Adrenal gland (tissue), 12 donors: Measurements from ENCODE around the gene SAMD4A. TPM values are rescaled to one million over a fixed set of nuclear protein-coding genes. Genes with fewer than 3 reads are reported as not detected.

Experiments
- DNase-seq, 7 donors: peaks; one replicate each; pipeline ENCODE4 v3.0.0-alpha.2; 2019 to 2020
- H3K27ac ChIP-seq, 5 donors: fragments of 200-600 bp; sonication (generic) in 4 of 5; 1 replicate in 3 of 5; 2 replicates in 2 of 5; pipeline versions ENCODE4 v1.5.1 to v1.8.0; 2016 to 2020; ENCODE audit warnings: mild to moderate bottlenecking in 1 of 5
- H3K27me3 ChIP-seq: fragments of 200-600 bp; 2 replicates; pipeline ENCODE4 v1.8.0; 2021
- H3K36me3 ChIP-seq, 2 donors: fragments of 200-600 bp; replicated peaks in 1 of 2; 1 replicate in 1 of 2; 2 replicates in 1 of 2; pipeline versions ENCODE4 v1.5.1 to v1.8.0; 2018 to 2022
- H3K4me1 ChIP-seq, 2 donors: fragments of 200-600 bp; replicated peaks in 1 of 2; 1 replicate in 1 of 2; 2 replicates in 1 of 2; pipeline versions ENCODE4 v1.5.1 to v1.8.0; 2018 to 2021
- H3K4me3 ChIP-seq, 4 donors: fragments of 200-600 bp; sonication (generic) in 3 of 4; one replicate each; pipeline ENCODE4 v1.5.1; 2016 to 2018
- H3K9me3 ChIP-seq, 3 donors: fragments of 200-600 bp; sonication (generic) in 1 of 3; replicated peaks in 1 of 3; 1 replicate in 2 of 3; 2 replicates in 1 of 3; pipeline versions ENCODE4 v1.5.1 to v1.8.0; 2016 to 2021
- CTCF ChIP-seq, 6 experiments: fragments of 450-650 bp in 4 of 6; fragments of 200-600 bp in 2 of 6; sonication (generic) in 1 of 6; IDR thresholded peaks; 1 replicate in 5 of 6; 2 replicates in 1 of 6; pipeline versions ENCODE4 v1.5.1 to v1.8.0; 2016 to 2021; ENCODE audit warnings: antibody characterized with exemption in 6 of 6, mild to moderate bottlenecking in 2 of 6, moderate library complexity in 1 of 6
- POLR2A ChIP-seq, 2 donors: fragments of 450-650 bp; IDR thresholded peaks; one replicate each; pipeline ENCODE4 v1.6.1; 2017; ENCODE audit warnings: antibody characterized with exemption in 2 of 2, mild to moderate bottlenecking in 2 of 2, moderate library complexity in 1 of 2
- WGBS, 4 donors: extraction: QIAGEN DNeasy Blood & Tissue Kit in 2 of 4; methylation state at CpG; one replicate each; pipeline versions ENCODE4 v1.1.5 to v1.1.7; 2013 to 2017; 5-methylcytosine and 5-hydroxymethylcytosine counted together
- intact Hi-C, 2 donors: fragments of 100-400 bp; cut with DNase I; formaldehyde crosslinking; loops; one replicate each; pipeline versions ENCODE4 v1.14.1 to v1.15.0; 2022 to 2023
- polyA plus RNA-seq, 3 donors: library from polyadenylated mRNA; stranded (reverse); fragments of 200-250 nt in 2 of 3; fragments of 350-450 nt in 1 of 3; fragmentation: Illumina TruSeq in 1 of 3; extraction: RNeasy Lipid Tissue Mini Kit (QIAGEN cat#74804) in 1 of 3; gene quantifications; one replicate each; pipeline ENCODE4 v1.2.3, GENCODE V29; 2013 to 2014
- total RNA-seq, 9 donors: library from RNA; depleted of rRNA in 4 of 9; stranded (reverse); fragments of >200 nt in 4 of 9; fragments of 120-200 nt in 1 of 9; fragmentation: NEBNext Ultra II Directional in 1 of 9; extraction: Animal tissue kit (Norgen Biotek cat#: 25700) in 1 of 9; gene quantifications; one replicate each; pipeline versions ENCODE4 v1.1.0 to v1.2.4, GENCODE V29; 2013 to 2023
- donor health status: healthy with polysubstance abuse.
- donor health status: Bipolar disorder and iron deficiency.
- donor health status: DM: yes; HTN: yes; CAD: no.
- donor health status: DM: no; HTN: no; CAD: no.
- donor health status: DM: no; HTN: no; CAD: no.
- donor health status: DM: yes; HTN: yes; CAD: no.

The SAMD4A gene
- total and polyA plus RNA-seq, 12 donors, result 2.2 to 13.2 (median 8.3) TPM

DNA sequence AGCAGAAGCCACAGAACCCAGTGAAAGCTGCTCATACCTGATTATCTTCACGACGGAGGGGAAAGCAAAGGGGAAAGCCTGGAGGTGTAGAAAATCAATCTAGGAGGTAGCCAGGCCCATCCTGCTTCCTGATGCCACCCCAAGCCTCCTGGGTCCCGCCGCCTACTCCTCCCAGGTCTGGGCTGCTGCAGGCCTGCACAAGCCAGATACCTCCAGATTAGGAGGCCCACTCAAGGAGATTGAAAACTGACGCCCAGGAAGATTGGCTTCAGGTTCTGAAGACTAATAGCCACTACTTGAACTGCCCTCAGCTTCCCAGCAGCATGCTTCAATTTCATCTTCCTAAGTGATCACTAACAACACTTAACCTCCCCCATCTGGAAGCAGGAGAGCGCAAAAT is 248.6 kb downstream of the SAMD4A start:
- WGBS, 4 donors, result 87 to 91% (median 89%) methylated on average over 5 to 6 of the region's 6 CpGs
- intact Hi-C loops, result no loop called here
- no peaks in the 10 kb centered on the region for H3K4me1 ChIP-seq
- H3K4me3 ChIP-seq, result no peak overlapping the region
- no peaks in the 10 kb centered on the region for H3K9me3 ChIP-seq
- H3K36me3 ChIP-seq, result no peaks in the 10 kb centered on the region
- DNase-seq, result no peak
- TF ChIP-seq POLR2A (IDR thresholded peaks at IDR 0.05), result no peak
- peak overlapping the region in 1 of 5 donors; percentile 47 for H3K27ac ChIP-seq
- H3K27me3 ChIP-seq, result no peaks in the 10 kb centered on the region

DNA sequence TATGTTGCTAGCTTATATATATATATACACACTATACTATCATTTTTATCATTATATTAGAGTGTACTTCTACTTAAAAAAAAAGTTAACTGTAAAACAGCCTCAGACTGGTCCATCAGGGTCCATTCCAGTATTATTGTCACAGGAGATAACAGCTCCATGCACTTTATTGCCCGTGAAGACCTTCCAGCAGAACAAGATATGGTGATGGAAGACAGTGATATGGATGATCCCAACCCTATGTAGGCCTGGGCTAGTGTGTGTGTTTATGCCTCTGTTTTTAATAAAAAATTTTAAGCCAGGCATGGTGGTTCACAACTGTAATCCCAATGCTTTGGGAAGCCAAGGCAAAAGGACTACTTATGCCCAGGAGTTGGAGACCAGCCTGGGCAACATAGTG is 249.5 kb downstream of the SAMD4A start:
- 83 to 91% (median 88%) methylated on average over 1 of the region's 1 CpG for WGBS, 4 donors
- DNase-seq, result no peak
- no peak overlapping the region for H3K4me3 ChIP-seq
- H3K9me3 ChIP-seq, result no peaks in the 10 kb centered on the region
- intact Hi-C loops, result no loop called here
- TF ChIP-seq CTCF (IDR thresholded peaks at IDR 0.05), result no peak
- no peak for TF ChIP-seq POLR2A (IDR thresholded peaks at IDR 0.05)
- no peak overlapping the region for H3K27ac ChIP-seq
- H3K4me1 ChIP-seq, result no peaks in the 10 kb centered on the region
- no peaks in the 10 kb centered on the region for H3K27me3 ChIP-seq
- H3K36me3 ChIP-seq, result no peaks in the 10 kb centered on the region

- Histone ChIP-seq H3K36me3 (no peaks in the 10 kb centered on the region), H3K9me3 (no peaks in the 10 kb centered on the region), H3K27me3 (no peaks in the 10 kb centered on the region), H3K4me1 (no peaks in the 10 kb centered on the region), H3K27ac (peak overlapping the region in 1 of 5 donors; percentile 79), H3K4me3 (no peak overlapping the region)
- DNase-seq, result peak in 1 of 7 donors; percentile 51
- intact Hi-C loops, result no loop called here
- no peak for TF ChIP-seq POLR2A (IDR thresholded peaks at IDR 0.05)
- TF ChIP-seq CTCF (IDR thresholded peaks at IDR 0.05), result no peak
- 93 to 97% (median 94%) methylated on average over 5 of the region's 5 CpGs for WGBS, 4 donors
Observed at GRCh38 chr14:54817506-54817905, 250.6 kb downstream of the SAMD4A start.

- WGBS, 4 donors, result 43 to 50% (median 46%) methylated on average over 14 of the region's 14 CpGs
- intact Hi-C loops, result no loop called here
- peak; percentile 45 to 95 (median 65) for DNase-seq
- H3K27ac ChIP-seq, result peak overlapping the region in 1 of 5 donors; percentile 79
- no peaks in the 10 kb centered on the region for H3K27me3 ChIP-seq
- TF ChIP-seq POLR2A (IDR thresholded peaks at IDR 0.05) (no peak), CTCF (IDR thresholded peaks at IDR 0.05) (no peak)
- H3K4me3 ChIP-seq, result no peak overlapping the region
- H3K36me3 ChIP-seq, result no peaks in the 10 kb centered on the region
- H3K4me1 ChIP-seq, result no peaks in the 10 kb centered on the region
- peaks cover 0 to under 1% (median 0%) of the 10 kb centered on the region in 3 donors for H3K9me3 ChIP-seq
Observed at GRCh38 chr14:54818201-54819133, 251.5 kb downstream of the SAMD4A start.
